Lower leg skin (tissue), 3 donors: ENCODE measurements around the gene EVL.

Experiments
- POLR2A ChIP-seq, 2 donors: fragments of 450-650 bp; IDR thresholded peaks; one replicate each; pipeline ENCODE4 v1.6.1; 2016 to 2017; ENCODE audit warnings: antibody characterized with exemption in 2 of 2, mild to moderate bottlenecking in 1 of 2, moderate library complexity in 1 of 2
- TF ChIP-seq, protein P1 (sequence below), 3 donors: fragments of 450-650 bp; IDR thresholded peaks; one replicate each; pipeline ENCODE4 v1.5.1; 2016; ENCODE audit warnings: antibody characterized with exemption in 3 of 3, mild to moderate bottlenecking in 3 of 3, moderate library complexity in 2 of 3

DNA sequence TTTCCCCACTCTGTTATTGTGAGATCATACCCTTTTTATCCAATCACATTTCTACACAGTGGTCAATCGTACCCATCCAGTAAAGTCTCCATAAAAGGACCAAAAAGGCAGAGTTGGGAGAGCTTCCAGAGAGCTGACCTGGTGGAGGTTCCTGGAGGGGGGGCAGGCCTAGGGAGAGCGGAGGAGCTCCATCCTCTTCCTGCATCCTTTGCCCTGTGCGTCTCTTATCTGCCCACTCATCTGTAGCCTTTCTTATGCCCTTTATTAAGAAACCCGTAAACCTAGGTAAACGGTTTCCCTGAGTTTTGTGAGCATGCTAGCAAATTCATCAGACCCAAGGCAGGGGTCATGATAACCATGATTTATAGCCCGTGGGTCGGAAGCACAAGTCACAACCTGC, 26.2 kb downstream of the EVL start:
- TF ChIP-seq, protein P1, sequence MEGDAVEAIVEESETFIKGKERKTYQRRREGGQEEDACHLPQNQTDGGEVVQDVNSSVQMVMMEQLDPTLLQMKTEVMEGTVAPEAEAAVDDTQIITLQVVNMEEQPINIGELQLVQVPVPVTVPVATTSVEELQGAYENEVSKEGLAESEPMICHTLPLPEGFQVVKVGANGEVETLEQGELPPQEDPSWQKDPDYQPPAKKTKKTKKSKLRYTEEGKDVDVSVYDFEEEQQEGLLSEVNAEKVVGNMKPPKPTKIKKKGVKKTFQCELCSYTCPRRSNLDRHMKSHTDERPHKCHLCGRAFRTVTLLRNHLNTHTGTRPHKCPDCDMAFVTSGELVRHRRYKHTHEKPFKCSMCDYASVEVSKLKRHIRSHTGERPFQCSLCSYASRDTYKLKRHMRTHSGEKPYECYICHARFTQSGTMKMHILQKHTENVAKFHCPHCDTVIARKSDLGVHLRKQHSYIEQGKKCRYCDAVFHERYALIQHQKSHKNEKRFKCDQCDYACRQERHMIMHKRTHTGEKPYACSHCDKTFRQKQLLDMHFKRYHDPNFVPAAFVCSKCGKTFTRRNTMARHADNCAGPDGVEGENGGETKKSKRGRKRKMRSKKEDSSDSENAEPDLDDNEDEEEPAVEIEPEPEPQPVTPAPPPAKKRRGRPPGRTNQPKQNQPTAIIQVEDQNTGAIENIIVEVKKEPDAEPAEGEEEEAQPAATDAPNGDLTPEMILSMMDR (IDR thresholded peaks at IDR 0.05): no peak
- no peak for TF ChIP-seq POLR2A (IDR thresholded peaks at IDR 0.05)
